Brain pericyte (primary cell): ENCODE data around the gene AFDN.

ENCODE experiments used
- DNase-seq: peaks from one replicate; pipeline ENCODE4 v3.0.0-alpha.2; 2012; ENCODE audit warnings: low read depth, low spot score

The AFDN gene

GRCh38 chr6:167839755-167840154 is 13.0 kb downstream of the AFDN start:
- no peak for DNase-seq

DNA sequence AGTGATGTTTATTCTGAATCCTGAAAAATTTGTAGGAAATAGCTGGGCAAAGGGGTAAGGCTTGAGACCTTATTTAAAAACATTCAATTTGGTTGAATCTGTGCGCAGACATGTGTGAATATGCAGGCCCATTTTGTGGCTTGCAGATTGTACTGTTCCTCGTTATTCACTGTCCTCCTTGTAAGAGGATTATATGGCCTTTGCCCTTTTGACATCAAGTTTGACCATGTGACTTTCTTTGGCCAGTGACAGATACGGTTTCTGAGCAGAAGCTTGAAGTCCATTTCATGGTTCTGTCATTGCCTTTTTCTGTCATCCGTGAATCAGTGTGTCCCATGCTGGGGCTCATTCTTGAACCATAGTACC is 13.4 kb downstream of the AFDN start:
- DNase-seq: no peak

- DNase-seq: no peak
Observed at GRCh38 chr6:167840526-167841179, 13.9 kb downstream of the AFDN start.

DNA sequence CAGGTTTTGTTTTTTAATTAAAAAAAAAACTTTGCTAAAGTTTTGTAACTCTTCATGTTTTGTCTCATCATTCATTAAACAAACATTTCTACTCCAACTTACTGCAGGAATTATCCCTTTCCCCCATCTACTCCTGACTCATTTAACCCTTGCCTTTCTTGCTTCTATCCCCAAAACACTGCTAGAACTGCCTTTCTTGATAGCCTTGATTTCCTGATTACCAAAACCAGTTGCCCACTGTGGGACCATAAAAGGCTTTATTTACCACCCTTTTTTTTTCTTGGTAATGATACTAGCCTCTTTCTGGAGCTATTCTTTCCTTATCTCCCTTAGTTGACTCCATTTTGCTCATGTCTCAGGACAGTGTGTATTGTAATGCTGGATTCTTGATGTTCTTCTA is 15.3 kb downstream of the AFDN start:
- no peak for DNase-seq

DNA sequence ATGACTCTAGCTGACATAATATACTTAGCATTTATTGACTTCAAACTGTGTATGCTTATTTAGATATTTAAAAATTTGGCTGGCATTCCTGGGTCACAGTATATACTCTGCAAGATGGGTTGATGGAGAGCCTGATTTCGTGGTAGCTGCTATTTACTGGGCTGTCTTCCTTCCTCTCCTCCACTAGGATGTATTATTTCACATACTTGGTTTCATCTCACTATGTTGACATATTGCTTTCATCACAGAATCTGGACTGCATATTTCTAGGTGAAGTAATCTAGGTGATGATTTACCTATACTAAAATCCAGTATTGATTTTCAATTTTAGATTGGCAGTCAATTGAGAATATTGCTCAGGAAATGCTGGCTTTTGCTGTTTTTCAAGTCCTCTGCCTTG is 15.7 kb downstream of the AFDN start:
- DNase-seq: no peak

DNA sequence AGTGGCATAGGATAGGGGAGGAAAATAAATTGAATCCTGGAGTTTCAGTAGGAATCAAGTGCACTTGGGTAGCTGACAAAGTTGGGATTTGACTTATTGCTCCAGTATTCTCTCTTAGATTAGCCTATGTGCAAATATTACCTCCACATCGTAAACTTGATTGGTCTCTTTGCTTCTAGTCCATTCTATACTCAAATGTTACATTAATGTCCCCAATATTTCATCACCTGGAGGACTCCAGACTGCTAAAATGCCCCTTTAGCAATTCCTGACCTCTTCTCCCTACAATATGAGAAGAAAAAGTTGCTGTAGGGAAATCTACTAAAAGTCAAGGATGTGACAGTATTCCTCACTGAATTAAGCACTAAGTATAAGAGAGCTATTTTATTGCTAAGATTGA is 16.3 kb downstream of the AFDN start:
- DNase-seq: no peak

- DNase-seq: no peak
Observed at GRCh38 chr6:167845856-167846255, 19.1 kb downstream of the AFDN start.

DNA sequence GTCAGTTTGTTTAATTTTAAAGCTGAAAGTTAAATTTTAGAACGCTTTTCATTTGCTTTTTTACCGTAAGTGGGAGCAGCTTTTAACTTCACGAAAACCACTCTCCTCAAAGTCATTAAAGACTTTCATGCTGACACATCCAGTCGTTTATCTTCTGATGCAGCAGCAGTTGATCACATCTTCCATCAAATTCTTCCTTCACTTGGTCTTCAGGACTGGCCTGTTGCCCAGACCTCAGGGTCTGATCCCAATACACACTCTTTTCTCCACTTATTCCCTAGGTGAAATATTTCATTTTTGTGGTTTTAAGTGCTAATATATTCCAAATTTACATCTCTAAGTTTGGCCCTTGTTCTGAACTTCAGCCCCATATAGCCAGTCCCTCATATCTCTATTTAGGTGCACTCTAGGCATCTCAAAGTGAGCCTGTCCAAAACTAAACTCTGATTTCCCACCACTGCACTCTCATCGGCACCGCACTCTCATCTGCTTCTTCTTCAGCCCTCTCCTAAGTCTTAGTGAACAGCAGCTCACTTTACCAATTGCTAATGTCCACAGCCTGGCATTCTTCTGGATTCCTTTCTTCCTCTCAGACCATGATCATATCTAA is 20.4 kb downstream of the AFDN start:
- no peak for DNase-seq

- DNase-seq: no peak
Observed at GRCh38 chr6:167847936-167848335, 21.2 kb downstream of the AFDN start.

GRCh38 chr6:167848783-167849182 is 22.1 kb downstream of the AFDN start:
- DNase-seq: no peak

DNA sequence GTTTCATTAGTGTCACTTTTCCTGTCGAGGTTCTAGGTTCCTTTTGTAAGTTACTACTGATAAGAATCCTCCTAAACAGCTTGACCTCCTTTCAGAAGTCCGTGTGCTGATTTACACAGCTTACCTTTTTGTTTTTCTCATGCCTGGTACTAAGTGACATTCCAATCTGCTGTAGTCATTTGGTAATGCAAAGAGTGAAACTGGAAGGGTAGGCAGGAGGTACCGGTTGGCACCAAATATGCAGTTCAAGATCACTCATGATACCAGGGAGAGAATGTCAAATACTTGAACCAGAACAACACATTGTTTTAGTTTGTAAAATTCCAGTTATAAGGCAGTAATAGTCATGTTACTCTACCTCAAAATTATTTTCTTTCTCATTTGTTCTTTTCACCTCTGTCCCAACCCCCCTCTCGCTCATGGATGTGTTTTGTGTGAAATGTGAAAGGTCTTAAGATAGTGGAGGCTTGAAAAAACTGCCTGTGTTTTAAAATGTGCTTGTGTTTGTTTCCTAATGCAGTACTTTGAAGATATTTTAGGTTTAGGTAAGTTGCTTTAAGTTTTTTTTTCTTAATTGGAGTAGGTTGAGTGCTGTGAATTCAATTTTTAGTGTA is 23.2 kb downstream of the AFDN start:
- no peak for DNase-seq

- DNase-seq: no peak
Observed at GRCh38 chr6:167850782-167851181, 24.1 kb downstream of the AFDN start.

DNA sequence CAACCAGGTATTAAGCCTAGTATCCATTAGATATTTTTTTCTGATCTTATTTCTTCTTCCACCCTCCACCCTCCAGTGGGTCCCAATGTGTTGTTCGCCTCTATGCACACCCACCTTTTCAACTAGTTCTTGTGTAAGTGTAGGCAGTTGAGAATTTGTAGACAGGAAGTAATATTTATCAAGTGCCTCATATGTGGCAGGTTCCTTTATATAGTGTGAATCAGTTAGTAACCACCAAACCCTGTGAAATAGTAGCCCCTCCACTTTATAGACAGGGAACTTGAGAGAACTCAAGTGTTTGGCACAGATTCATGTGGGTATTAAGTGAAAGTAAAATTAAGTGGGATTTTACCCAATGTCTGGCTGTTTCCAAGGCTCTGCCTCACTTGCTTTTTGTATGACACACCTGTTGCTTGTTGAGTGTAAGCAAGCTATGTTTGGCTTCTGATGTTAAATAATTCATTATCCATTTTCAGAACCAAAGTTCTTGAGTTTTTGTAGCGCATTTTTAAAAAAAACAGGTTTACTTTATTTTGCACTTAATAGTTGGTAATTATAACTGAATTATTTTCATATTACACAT is 24.8 kb downstream of the AFDN start:
- no peak for DNase-seq

GRCh38 chr6:167855825-167856425 is 29.2 kb downstream of the AFDN start:
- DNase-seq: peak; percentile 64

GRCh38 chr6:167856474-167856873 is 29.8 kb downstream of the AFDN start:
- no peak for DNase-seq

- DNase-seq: no peak
Observed at GRCh38 chr6:167856999-167857660, 30.4 kb downstream of the AFDN start.

GRCh38 chr6:167858086-167858591 is 31.4 kb downstream of the AFDN start:
- DNase-seq: peak; percentile 82

GRCh38 chr6:167858842-167859664 is 32.3 kb downstream of the AFDN start:
- DNase-seq: no peak

GRCh38 chr6:167860550-167861226 is 34.0 kb downstream of the AFDN start:
- DNase-seq: no peak

DNA sequence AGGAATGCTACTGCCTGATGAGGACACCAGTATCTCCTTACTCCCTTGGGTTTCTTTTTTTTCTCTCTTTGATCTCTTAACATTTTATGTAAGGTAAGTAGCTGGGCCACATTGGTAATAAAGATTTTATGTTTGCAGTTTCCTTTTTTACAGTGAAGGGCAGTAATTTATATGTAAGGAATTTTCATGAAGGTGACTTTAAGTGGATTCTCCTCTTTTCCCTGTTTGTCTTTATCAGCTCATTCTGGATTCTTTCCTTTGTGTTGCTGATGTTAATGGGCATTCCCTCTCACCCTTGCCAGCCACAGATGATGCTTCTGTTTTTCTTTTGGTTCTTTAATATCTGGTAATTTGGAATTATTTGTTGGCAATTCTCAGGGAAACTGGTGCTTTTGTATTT is 34.7 kb downstream of the AFDN start:
- DNase-seq: no peak
